ENCODE data around the gene FGF8. TPM values are rescaled to one million over a fixed set of nuclear protein-coding genes. Genes with fewer than 3 reads are reported as not detected.
"Not testable (repeated sequence)": the region's sequence is repeated elsewhere in the genome, so short reads cannot be mapped to it uniquely, and the experiment has no call there.

The FGF8 gene
- total RNA-seq, 3 donors from 2014 or later (not counting 1 experiment from before 2014, with no cell fraction given): not detected

DNA sequence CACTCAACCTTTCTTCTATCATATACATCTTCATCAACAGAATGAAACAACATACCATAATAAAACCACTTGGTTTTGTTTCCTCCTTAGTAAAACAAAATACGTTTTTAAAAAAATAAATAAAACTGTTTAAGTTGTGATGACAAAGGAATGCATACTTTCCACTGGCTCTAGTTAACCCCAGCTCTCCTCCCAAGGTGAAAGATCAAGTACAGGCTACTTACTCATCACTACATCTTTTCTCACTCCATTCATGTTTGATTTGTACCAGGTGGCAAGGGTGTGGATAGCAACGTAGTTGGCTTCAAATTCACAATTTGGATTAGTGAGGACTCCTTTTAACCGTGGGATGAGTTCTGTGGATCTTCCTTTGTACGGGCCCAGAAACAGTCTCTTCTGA, 27.6 kb upstream of the FGF8 start:
- TF ChIP-seq, protein P1, sequence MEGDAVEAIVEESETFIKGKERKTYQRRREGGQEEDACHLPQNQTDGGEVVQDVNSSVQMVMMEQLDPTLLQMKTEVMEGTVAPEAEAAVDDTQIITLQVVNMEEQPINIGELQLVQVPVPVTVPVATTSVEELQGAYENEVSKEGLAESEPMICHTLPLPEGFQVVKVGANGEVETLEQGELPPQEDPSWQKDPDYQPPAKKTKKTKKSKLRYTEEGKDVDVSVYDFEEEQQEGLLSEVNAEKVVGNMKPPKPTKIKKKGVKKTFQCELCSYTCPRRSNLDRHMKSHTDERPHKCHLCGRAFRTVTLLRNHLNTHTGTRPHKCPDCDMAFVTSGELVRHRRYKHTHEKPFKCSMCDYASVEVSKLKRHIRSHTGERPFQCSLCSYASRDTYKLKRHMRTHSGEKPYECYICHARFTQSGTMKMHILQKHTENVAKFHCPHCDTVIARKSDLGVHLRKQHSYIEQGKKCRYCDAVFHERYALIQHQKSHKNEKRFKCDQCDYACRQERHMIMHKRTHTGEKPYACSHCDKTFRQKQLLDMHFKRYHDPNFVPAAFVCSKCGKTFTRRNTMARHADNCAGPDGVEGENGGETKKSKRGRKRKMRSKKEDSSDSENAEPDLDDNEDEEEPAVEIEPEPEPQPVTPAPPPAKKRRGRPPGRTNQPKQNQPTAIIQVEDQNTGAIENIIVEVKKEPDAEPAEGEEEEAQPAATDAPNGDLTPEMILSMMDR (IDR thresholded peaks at IDR 0.05): no peak
- intact Hi-C loops (cut with micrococcal nuclease): no loop called here
- ATAC-seq: no peak
- H3K27me3 ChIP-seq (ENCODE audit: control insufficient read depth, insufficient read depth, low read length): no peaks in the 10 kb centered on the region
- Mint-ChIP-seq H3K4me1 (peaks cover 23 to 26% of the 10 kb centered on the region in 2 donors), H3K27ac (no peak overlapping the region), H3K9me3 (no peaks in the 10 kb centered on the region), H3K4me3 (no peak overlapping the region), H3K27me3 (ENCODE audit: low read depth in 2 of 2) (no peaks in the 10 kb centered on the region), H3K36me3 (peaks cover 28% of the 10 kb centered on the region)
- H3K4me1 ChIP-seq (ENCODE audit: control insufficient read depth, insufficient read depth, low read length): peaks cover 2% of the 10 kb centered on the region
- 87% methylated on average over 3 of the region's 4 CpGs for WGBS (ENCODE audit: insufficient coverage)
- H3K4me3 ChIP-seq (ENCODE audit: low read length): no peak overlapping the region
- no peak overlapping the region for H3K27ac ChIP-seq (ENCODE audit: low read length)
- peaks cover 87% of the 10 kb centered on the region for H3K36me3 ChIP-seq (ENCODE audit: control insufficient read depth, insufficient read depth, low read length)
- no peaks in the 10 kb centered on the region for H3K9me3 ChIP-seq (ENCODE audit: control insufficient read depth, insufficient read depth, low read length)
- DNase-seq: no peak

DNA sequence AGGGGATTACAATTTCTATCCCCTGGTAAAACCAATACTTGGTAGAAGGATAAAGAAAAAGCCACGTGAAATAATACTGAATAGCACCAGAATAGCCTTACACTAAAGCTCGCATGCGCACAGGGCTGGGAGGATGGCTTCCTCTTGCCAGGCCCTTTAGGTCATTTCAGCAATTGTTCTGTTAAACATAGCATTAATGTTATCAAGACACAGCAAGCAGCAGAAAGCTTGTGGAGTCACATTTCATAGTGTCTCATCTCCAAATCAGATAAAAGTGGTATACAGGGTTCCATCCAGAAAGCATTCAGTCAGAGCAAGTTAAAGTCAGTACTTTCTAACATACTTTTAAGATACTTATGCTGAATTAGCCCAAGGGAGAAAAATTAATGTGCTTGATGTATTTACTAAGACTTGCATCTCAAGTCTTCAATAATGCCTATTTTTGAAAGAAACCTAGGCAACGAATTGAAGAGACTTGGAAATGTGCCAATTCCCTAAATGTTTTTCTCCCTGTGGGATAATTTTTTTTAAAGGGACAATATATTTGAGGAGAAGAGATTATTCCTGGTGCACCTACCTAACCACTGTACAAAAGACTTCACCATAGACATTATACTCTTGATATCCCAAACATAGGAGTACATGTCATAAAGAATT, 21.6 kb upstream of the FGF8 start:
- H3K4me1 Mint-ChIP-seq: peaks cover 24 to 38% of the 10 kb centered on the region in 2 donors
- no peak overlapping the region for H3K4me3 Mint-ChIP-seq
- Histone ChIP-seq H3K27ac (ENCODE audit: low read length) (no peak overlapping the region), H3K27me3 (ENCODE audit: control insufficient read depth, insufficient read depth, low read length) (no peaks in the 10 kb centered on the region), H3K9me3 (ENCODE audit: control insufficient read depth, insufficient read depth, low read length) (no peaks in the 10 kb centered on the region), H3K4me1 (ENCODE audit: control insufficient read depth, insufficient read depth, low read length) (peaks cover 2% of the 10 kb centered on the region), H3K4me3 (ENCODE audit: low read length) (no peak overlapping the region), H3K36me3 (ENCODE audit: control insufficient read depth, insufficient read depth, low read length) (peaks cover 89% of the 10 kb centered on the region)
- DNase-seq: no peak
- H3K36me3 Mint-ChIP-seq: peaks cover 37% of the 10 kb centered on the region
- intact Hi-C loops (cut with micrococcal nuclease): no loop called here
- TF ChIP-seq, protein P1 (IDR thresholded peaks at IDR 0.05): no peak
- peak overlapping the region in 1 of 2 donors; percentile 9 for H3K27ac Mint-ChIP-seq
- 100% methylated on average over 3 of the region's 4 CpGs for WGBS (ENCODE audit: insufficient coverage)
- H3K9me3 Mint-ChIP-seq: no peaks in the 10 kb centered on the region
- H3K27me3 Mint-ChIP-seq (ENCODE audit: low read depth in 2 of 2): no peaks in the 10 kb centered on the region
- ATAC-seq: no peak

DNA sequence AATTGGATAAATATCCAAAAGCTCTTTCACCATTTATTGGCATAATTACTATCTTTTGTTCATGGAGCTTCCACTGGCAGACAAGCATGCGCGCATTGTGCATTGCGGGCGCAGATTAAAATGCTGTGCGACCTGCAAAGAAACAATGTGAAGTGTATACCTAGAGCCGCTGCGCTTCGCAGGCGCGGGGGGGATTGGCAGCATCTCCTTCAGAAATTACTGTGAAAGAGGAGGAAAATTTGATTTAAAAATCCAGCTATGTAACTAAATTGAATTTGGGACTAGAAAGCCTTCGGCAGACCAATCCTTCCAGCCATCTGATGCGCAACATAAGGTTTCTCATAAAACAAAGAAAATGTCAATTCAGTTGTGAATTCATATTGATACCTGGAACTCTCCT, 17.6 kb upstream of the FGF8 start:
- WGBS (ENCODE audit: insufficient coverage): 98% methylated on average over 12 of the region's 12 CpGs
- H3K36me3 ChIP-seq (ENCODE audit: control insufficient read depth, insufficient read depth, low read length): peaks cover 79% of the 10 kb centered on the region
- Mint-ChIP-seq H3K4me1 (peaks cover 7 to 21% of the 10 kb centered on the region in 2 donors), H3K9me3 (no peaks in the 10 kb centered on the region), H3K27me3 (ENCODE audit: low read depth in 2 of 2) (no peaks in the 10 kb centered on the region), H3K27ac (no peak overlapping the region), H3K4me3 (no peak overlapping the region), H3K36me3 (peaks cover 20% of the 10 kb centered on the region)
- H3K4me3 ChIP-seq (ENCODE audit: low read length): no peak overlapping the region
- no peak overlapping the region for H3K27ac ChIP-seq (ENCODE audit: low read length)
- DNase-seq: no peak
- ATAC-seq: no peak
- H3K9me3 ChIP-seq (ENCODE audit: control insufficient read depth, insufficient read depth, low read length): no peaks in the 10 kb centered on the region
- no peaks in the 10 kb centered on the region for H3K4me1 ChIP-seq (ENCODE audit: control insufficient read depth, insufficient read depth, low read length)
- no peaks in the 10 kb centered on the region for H3K27me3 ChIP-seq (ENCODE audit: control insufficient read depth, insufficient read depth, low read length)
- intact Hi-C loops (cut with micrococcal nuclease): no loop called here
- TF ChIP-seq, protein P1 (IDR thresholded peaks at IDR 0.05): no peak

DNA sequence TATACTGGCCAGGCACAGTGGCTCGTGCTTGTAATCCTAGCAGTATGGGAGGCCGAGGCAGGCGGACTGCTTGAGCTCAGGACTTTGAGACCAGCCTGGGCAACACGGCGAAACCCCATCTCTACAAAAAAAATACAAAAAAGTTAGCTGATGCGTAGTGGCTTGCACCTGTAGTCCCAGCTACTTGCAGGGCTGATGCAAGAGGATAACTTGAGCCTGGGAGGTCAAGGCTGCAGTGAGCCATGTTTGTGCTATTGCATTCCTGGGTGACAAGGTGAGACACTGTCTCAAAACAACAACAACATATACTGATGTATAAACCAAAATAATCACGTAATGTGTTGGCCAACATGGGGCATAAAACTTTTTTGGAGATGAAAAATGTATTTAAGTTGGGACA, 13.8 kb upstream of the FGF8 start:
- no peaks in the 10 kb centered on the region for H3K9me3 ChIP-seq (ENCODE audit: control insufficient read depth, insufficient read depth, low read length)
- peaks cover 80% of the 10 kb centered on the region for H3K36me3 ChIP-seq (ENCODE audit: control insufficient read depth, insufficient read depth, low read length)
- H3K27ac ChIP-seq (ENCODE audit: low read length): no peak overlapping the region
- 97% methylated on average over 6 of the region's 7 CpGs for WGBS (ENCODE audit: insufficient coverage)
- intact Hi-C loops (cut with micrococcal nuclease): no loop called here
- Mint-ChIP-seq H3K9me3 (no peaks in the 10 kb centered on the region), H3K27ac (no peak overlapping the region), H3K27me3 (ENCODE audit: low read depth in 2 of 2) (no peaks in the 10 kb centered on the region), H3K36me3 (peaks cover 20% of the 10 kb centered on the region), H3K4me3 (no peak overlapping the region), H3K4me1 (peaks cover 11 to 22% of the 10 kb centered on the region in 2 donors)
- no peak for DNase-seq
- H3K27me3 ChIP-seq (ENCODE audit: control insufficient read depth, insufficient read depth, low read length): no peaks in the 10 kb centered on the region
- no peak overlapping the region for H3K4me3 ChIP-seq (ENCODE audit: low read length)
- H3K4me1 ChIP-seq (ENCODE audit: control insufficient read depth, insufficient read depth, low read length): no peaks in the 10 kb centered on the region
- TF ChIP-seq, protein P1 (IDR thresholded peaks at IDR 0.05): no peak
- ATAC-seq: no peak

DNA sequence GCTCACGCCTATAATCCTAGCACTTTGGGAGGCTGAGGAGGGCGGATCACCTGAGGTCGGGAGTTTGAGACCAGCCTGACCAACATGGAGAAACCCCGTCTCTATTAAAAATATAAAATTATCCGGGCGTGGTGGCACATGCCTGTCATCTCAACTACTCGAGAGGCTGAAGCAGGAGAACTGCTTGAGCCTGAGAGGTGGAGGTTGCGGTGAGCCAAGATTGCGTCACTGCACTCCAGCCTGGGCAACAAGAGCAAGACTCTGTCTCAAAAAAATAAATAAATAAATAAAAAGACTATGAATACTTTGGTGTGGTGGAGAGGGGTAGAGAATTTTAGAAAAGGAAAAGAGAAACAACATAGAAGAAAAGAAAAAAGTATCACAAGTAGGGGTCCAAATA, 13.3 kb upstream of the FGF8 start:
- DNase-seq; ATAC-seq; H3K27me3 Mint-ChIP-seq (ENCODE audit: low read depth in 2 of 2); H3K9me3 ChIP-seq (ENCODE audit: control insufficient read depth, insufficient read depth, low read length); H3K4me3 ChIP-seq (ENCODE audit: low read length); H3K9me3 Mint-ChIP-seq; H3K4me3 Mint-ChIP-seq; intact Hi-C loops (cut with micrococcal nuclease); H3K27ac Mint-ChIP-seq; H3K4me1 ChIP-seq (ENCODE audit: control insufficient read depth, insufficient read depth, low read length); H3K27ac ChIP-seq (ENCODE audit: low read length); H3K27me3 ChIP-seq (ENCODE audit: control insufficient read depth, insufficient read depth, low read length): not testable (repeated sequence)
- H3K36me3 Mint-ChIP-seq: peaks cover 20% of the 10 kb centered on the region
- 95% methylated on average over 8 of the region's 9 CpGs for WGBS (ENCODE audit: insufficient coverage)
- peaks cover 76% of the 10 kb centered on the region for H3K36me3 ChIP-seq (ENCODE audit: control insufficient read depth, insufficient read depth, low read length)
- H3K4me1 Mint-ChIP-seq: peaks cover 15 to 26% of the 10 kb centered on the region in 2 donors

Data from natural killer cell (primary cell).